Pons (tissue), 1 donor: ENCODE data around the gene SEC11A.
"Not testable (repeated sequence)": the region's sequence is repeated elsewhere in the genome, so short reads cannot be mapped to it uniquely, and the experiment has no call there.

ENCODE experiments used
- DNase-seq: peaks from one replicate; pipeline ENCODE4 v3.0.0-alpha.2; 2016; ENCODE audit warnings: low spot score

The SEC11A gene

DNA sequence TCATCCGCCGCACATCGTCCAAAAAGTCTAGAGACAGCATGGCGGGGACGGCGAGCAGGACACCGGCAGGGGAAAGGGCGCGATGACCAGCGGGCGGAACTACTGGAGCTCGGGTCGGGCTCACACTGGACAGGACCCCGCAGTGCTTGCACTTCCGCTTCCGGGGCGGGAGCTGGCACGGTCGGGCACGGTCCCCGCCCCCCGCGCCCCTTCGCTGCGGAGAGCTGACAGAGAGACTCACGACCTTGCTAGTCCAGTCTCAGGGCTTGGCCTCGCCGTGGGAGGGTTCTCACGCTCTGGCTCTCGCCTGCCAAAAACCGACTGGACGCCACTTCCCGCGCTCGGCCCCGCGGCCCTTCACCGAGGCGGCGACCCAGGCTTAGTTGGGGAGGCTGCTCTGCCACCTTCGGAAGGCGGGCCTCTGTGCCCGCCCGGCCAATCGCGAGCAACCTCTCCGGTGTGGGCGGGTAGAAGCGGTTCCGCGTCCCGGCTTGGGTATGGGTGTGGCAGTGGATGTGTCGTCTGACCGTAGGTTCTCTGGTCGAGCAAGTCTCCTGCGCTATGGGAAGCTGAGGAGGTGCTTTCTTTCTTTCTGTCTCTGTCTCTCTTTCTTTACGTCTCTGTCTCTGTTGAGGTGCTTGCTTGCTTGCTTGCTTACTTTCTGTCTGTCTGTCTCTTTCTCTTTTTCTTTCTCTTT lies at the start of gene SEC11A:
Gene SEC11A, minus strand, starts transcription at position 104 of the 697 bp plus-strand sequence. Its CDS starts 64 bp downstream, at position 40.
- peak; percentile 94 for DNase-seq

DNA sequence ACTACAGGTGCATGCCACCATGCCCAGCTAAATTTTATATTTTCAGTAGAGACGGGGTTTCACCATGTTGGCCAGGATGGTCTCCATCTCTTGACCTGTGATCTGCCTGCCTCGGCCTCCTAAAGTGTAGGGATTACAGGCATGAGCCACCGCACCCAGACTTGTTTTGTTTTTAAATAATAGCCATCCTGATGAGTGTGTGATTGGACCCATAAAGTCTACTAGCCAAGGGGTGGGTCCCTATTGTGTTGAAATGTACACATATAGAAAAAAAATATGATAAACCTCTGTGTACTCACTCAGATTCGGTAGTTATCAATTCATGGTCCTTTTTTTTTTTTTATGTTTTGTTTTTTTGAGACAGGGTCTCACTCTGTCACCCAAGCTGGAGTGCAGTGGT lies 49.7 kb upstream of the SEC11A start:
- no peak for DNase-seq

DNA sequence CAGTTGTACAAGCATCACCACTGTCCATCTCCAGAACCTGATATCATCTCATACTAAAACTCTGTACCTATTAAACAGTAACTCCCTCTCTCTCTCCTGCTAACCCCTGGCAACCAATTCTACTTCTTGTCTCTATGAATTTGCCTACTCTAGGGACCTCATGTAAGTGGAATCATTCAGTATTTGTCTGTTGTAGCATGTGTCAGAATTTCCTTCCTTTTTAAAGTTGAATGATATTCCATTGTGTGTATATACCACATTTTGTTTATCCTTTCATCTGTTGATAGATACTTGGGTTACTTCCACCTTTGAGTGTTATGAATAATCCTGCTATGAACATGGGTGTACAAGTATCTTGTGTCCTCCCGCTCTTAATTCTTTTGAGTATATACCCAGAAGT lies 49.0 kb upstream of the SEC11A start:
- DNase-seq = no peak

DNA sequence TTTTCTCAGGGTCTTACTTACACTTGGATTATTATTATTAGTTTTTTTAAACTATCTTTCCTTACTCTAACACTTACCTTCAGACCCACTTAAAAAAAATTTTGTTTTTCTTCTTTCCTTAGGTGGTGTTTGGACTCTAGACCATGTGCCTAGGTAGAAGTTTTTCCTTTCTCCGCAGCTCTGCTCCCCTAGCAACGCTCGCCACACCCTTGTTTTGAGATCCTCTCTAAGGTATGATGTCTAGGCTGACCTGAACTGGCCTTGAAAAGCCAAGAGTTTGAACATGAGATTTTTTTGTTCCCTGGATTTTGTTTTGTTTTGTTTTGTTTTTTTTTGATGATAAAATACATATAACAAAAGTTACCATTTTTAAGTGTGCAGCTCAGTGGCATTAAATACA lies 48.6 kb upstream of the SEC11A start:
- no peak for DNase-seq

DNA sequence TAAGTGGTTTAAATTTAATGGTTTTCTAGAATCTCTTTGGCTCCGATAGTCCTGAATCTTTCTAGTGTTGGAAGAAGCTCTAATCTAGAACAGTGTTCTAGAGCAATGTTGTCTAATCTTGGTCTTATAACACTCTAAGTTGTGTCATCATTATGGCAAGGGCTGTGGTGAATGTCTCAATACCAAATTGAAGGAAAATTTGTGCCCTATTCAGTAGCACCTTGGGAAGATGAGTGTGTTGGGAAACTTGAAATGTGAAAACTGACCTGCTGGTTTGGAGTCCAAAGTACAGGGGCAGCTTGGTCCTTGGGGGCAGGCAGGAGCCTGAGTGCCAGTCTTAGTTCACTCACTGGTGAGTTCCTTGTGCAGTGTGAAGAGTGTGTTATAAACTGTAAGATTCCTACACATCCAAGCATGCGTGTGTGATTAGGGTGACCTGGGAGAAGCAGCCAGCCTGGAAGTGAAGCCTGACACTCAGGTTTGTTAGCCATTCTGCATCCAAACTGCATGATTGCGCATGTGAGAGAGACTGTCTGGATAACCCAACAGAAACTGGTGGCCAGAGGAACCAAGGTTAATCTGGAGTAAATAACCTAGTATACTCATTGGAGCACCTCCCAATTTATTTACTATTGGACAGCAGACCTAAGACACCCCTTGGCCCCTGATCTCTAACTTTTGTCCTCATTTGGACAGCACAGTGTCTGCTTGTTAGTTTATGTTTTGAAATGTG lies 47.1 kb upstream of the SEC11A start:
- DNase-seq = no peak

DNA sequence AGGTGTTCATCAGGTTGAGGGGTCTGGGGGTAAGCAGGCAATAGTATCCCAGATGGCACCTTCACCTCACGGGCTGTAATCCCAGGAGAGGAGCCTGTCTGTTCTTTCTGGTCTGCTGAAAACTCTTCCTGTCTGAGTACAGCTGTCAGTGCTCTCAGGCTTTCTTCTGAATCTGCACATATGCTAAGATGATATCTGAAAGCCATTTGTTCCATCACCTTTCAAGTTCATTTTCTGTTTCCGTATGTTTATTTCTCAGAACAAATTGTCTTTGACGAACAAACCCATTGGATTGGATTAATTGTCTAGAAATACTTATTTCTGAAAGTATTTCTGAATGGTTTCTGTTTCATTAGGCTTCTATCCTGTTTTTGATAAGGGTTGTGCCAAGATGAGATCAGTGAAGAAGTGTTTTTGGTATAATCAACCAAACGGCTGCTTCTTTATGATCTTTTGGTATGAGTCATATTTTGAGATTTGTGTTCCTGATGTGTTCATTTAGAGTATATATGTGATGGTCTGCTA lies 45.7 kb upstream of the SEC11A start:
- DNase-seq = no peak

DNA sequence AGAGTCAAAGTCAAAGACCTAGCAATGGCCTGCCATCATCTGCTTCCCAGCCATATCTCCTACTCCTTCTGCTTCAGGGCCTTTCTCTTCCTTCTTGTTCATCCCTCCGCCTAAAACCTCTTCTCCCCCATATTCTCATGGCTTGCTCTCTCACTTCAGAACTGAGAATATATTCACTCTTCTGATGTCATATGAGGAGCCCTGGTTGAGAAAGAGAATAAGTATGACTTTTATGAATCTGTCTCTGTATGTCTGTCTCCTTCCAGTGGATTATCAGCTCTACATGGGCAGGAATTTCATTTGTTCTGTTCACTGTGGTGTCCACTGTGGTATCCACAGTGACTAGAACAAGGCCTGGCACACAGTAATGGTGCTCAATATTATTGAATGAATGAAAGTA lies 44.3 kb upstream of the SEC11A start:
- no peak for DNase-seq

DNA sequence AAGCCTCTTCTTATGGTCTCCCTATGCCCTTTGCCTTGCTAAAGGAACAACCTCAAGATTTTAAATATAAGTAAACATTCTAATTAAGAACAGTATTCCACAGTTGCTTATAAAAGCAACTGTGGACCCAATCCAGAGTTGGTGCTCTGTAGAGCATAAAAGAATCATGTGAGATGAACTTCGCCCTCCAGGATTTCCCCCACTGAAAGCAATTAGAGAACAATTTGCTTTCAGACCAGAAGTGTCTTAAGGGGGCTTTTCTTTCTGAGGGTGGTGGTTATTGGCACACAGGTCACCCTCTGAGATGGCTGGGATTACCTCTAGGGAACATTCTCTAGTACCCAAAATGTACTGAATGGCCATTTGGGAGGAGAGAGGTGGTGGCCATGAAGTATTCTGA lies 43.1 kb upstream of the SEC11A start:
- no peak for DNase-seq

DNA sequence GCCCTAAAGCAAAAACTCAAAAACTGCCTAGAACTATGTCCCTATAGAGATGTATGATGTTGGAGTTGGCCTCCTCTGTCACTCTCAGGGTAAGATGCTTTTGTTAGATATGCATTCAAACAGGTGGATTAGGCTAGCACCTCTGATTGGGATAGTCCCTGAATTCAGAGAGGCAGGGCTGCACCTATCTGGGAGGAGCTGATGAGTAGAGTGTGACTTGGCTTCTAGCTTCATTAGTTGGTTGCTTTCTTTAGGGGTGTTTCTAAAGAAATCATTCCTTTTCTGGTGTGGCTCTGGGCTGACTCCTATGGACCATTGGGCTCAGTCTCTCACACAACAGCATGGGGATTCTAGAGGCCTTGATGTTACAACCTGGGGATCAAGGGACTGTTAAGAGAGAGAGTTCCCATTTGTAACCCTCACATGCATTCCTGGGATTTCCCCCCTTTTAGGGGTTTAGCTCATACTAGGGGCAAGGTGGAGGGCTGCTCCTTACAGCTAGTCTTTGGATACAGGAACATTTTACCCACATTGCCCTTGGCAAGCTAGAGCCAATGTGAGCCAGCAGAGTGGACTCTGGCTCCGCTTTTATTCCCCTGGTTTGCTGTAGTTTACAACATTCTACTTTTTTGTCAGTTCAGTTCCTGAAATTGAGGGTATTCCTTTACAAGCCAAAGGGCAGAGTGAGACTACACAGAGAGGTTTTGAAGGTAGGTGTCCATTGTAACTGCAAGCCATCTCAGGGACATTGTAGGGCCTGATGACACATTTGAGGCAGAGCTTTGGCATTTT lies 40.0 kb upstream of the SEC11A start:
- no peak for DNase-seq

DNA sequence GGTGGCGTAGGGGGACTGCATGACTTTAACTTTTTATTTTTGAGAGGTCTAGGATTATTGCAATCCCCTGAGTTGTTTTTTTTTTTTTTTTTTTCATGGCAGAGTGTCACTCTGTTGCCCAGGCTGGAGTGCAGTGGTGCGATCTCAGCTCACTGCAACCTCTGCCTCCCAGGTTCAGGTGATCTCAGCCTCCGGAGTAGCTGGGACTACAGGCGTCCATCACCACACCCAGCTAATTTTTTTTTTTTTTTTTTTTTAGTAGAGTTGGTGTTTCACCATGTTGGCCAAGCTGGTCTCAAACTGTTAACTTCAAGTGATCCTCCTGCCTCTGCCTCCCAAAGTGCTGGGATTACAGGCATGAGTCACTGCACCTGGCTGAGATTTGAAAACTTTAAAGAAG lies 39.0 kb upstream of the SEC11A start:
- DNase-seq = not testable (repeated sequence)

DNA sequence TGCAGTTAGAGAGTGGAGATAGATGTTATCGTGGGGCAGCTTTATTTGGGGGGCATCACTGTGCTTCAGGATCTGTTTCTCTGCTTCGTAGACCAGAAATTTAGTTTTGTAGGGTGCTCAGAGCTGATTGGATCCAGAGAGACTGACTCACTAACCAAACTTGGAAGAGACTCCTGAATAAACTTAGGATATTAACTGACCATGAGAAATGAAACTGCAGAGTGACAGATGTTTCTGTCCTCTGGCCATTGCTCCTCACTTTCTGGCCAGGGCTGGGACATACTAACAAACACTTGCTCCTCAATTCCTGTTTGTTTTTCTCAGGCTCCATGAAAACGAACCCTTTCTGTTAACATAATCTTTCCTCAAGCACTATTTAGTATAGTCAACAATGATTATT lies 36.8 kb upstream of the SEC11A start:
- DNase-seq = no peak

DNA sequence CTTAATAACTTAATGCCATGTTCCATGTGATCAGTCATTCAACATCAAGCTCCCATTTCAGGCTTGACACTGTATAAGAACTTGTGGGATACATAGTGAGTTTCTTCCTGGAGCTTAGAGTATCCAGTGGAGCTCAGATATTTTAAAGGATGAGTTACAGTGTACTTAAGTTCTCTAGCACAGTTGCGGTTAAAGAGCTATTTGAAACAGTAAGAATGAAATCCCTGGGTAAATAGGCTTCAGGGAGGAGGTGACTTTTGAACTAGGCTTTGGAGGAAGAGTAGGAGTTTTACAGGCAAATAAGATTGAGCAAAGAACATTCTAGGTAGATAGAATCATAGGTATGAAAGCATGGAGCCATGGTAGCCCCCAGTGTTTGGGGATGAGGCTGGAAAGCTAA lies 36.3 kb upstream of the SEC11A start:
- DNase-seq = no peak

DNA sequence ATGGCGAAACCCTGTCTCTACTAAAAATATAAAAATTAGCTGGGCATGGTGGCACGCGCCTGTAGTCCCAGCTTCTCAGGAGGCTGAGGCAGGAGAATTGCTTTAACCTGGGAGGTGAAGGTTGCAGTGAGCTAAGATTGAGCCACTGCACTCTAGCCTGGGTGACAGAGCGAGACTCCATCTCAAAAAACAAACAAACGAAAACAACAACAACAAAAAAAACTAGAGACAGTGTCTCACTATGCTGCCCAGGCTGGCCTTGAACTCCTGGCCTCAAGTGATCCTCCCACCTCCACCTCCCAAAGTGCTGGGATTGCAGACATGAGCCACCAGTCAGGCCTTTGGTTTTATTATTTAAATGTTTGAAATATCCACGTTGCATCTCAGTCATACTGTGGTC lies 35.8 kb upstream of the SEC11A start:
- not testable (repeated sequence) for DNase-seq

DNA sequence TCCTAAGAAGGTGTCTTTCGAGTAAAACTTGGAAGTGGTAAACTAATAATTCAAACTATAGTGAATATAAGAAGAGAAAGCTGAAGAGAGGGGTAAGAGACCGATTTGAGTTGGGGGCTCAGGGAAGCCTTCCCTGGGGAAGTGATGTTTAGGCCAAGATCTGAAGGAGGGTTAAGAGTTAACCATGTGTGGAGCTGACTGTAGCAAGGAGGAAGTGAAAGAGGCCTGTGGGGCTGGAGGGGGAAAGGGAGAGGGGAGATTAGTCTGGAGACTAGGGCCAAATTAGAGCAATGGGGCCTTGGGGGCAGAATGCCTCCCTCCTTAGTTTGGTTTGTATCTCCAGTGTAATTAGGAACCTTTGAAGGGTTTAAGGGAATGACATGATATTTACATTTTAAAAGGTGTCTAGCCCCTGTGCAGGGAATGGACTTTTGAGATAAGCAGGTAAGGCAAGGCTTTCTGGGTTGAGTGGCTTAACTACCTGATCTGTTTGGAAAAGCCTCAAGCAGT lies 34.7 kb upstream of the SEC11A start:
- DNase-seq = peak; percentile 38

DNA sequence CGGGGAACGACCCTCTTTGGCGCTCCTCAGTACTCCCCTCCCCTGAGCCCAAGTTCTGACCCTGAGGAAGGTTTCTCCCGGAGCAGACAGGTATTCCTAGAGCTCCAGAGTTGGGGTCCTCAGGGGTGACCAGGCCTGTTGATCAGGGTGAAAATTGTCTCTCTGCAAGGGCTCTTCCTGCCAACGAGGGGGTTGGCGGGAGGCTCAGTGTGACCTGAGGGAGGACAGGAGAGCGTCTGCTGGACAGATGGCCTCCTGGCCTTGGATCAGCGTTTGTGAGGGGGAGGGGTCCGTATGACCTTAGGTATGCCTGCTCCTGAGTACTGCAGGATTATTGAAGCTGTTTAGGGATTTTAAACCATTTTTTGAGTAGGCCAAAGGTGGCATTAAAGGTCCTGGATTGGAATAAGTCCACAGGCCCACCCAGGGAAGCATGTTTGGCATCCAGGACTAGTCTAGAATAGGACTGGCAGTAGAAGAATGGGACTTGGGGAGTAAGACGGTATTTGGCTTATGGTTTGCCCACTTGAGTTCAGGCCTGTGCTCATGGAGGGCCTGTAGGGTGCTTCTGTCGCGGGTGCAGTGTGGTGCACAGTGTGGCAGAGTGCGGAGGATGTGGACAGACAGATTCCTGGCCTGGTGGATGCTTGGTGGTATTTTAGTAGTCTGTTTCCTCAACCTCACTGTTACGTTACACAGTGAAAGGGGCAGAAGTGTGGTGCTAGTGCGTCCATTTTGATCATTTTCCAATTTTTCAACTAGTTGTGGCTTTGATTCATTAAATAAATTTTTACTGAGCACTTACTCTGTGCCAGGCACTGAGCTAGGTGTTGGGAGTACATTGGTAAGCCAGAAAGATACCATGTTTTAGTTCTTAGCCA lies 33.4 kb upstream of the SEC11A start:
- no peak for DNase-seq

DNA sequence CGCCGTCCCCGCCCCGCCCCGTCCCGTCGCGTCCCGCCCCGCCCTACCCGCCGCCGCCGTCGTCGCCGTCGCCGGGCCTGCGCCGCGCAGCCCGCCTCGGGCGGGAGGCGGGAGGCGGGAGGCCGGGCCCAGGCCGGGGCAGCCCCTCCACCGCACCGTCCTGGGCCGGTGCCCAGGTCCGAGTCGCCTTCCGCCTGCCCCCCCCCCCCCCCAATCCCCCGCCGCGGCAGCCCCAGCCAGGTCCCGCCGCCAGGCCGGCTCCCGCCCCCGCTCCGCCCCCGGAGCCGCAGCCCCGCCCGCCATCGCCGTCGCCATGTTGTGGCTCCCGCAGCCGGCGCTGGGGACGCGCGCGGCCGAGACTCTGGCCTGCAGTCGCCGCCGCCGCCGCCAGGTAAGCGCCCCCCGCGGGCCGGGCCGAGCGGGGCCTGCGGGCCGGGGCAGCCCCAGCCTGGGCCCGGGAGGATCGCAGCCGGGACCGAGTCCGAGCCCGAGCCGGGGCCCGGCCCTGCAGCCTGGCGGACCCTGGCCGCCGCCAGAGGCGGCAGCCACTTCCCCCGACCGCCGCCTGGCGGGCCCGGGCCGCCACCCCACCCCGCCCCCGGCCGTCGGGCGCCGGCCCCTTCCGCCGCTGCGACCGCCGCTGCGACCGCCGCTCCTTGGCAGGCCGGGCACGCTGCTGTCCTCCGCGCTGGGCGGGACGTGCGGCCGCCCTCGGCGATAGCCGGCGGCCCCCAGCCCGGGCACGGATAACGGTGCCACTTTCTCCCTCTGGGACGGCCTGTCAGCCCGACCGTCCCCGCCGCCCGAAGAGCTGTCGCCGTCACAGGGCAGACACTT lies 32.6 kb upstream of the SEC11A start, which contains the start of gene ZNF592:
Gene ZNF592, plus strand, starts transcription at position 319 of the 837 bp plus-strand sequence. CDS start 34,084 bp downstream, outside the sequence.
- peak; percentile 61 for DNase-seq

DNA sequence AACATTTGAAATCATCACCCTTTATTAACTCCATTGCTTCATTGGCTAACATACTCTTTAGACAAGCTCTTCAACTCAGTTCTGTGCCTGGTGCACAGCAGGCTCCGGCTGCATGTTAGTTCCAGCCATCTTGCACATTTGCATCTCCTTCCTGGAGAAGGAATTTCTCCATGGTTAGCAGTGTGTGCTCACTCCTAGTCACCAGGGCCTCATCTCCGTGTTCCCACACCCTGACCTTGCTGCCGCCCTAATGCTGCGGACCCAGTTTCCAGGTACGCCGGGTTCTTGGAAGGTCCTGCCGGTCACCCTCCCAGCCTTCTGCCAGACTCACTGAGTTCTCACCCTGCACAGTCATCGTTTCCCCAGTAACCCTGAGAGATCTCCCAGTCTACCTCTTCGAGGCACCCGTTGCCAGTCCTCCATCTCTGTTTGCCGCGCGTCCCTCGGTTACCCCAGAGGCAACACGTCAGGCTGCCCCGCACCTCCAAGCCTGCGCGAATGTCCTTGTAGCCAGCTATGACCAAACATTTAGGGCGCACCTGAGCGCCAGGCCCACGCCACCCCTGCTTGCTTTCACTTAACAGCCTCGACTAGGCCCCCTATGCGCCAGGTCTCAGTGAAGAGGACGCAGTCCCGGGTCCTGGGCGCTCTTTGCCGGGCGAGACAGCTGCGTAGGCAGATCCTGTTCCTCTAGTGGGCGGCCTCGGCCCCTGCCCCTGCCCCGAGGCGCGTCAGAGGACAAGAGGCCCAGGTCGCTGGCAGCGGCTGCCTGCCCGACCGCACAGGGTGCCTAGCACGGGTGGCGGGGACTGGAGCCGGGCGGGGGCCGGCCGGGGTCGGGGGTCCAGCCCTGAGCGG lies 31.7 kb upstream of the SEC11A start:
- DNase-seq = peak; percentile 69

DNA sequence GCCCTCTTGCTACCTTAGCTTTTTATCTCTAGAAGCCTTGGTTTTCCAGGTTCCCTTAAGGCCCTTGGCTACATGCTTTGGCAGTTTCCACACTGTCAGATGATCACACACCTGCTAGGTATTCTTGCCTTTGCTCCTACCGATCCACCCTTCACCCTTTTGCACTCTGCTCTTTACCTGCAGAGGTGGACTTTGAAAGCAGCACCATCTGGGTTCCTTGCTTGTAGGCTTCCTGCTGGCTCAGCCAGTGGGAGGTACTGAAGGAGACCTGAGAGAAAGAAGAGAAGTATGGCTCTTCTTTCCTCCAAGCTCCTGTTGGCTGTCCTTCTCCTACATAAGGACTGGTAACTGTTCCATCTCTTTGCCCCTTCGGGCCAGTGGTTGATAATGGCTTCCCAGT lies 25.2 kb upstream of the SEC11A start:
- DNase-seq = no peak

DNA sequence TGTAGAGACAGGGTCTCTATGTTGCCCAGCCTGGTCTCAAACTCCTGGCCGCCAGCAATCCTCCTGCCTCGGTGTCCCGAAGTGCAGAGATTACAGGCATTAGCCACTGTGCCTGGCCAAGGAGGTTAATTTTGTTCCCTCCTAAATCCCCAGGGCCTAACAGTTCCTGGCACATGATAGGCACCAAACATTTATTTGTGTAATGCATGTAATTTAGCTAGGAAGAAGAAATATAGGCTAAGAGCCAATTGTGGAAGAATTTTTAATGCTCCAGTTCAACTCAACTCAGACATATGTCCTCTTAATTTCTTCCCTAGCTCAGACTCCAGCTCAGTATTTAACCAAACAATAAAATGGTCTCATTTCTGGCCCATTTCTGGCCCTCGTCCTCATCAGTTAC lies 24.8 kb upstream of the SEC11A start:
- no peak for DNase-seq
